ENCODE measurements around the gene EP300. TPM values are rescaled to one million over a fixed set of nuclear protein-coding genes. Genes with fewer than 3 reads are reported as not detected.

The EP300 gene
- polyA plus RNA-seq, 1 experiment = 19.6 TPM

DNA sequence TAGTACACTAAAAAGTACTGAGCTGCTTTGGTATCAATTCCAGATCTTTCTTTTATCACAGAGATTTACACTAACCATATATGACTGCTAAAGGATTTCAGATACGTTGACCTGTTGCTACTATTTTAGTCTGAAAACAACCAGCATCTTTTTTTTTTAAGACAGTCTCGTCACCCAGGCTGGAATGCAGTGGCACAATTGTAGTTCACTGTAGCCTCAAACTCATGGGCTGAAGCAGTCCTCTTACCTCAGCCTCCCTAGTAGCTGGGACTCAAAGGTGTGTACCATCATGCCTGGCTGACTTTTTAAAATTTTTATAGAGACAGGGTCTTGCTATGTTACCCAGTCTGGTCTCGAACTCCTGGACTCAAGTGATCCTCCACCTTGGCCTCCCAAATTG is 88.5 kb downstream of the EP300 start:
- no peaks in the 10 kb centered on the region; the same call in 1 of the 2 replicates for H3K9me3 ChIP-seq (ENCODE audit: control insufficient read depth, insufficient read depth, low read length)
- TF ChIP-seq, protein P1, sequence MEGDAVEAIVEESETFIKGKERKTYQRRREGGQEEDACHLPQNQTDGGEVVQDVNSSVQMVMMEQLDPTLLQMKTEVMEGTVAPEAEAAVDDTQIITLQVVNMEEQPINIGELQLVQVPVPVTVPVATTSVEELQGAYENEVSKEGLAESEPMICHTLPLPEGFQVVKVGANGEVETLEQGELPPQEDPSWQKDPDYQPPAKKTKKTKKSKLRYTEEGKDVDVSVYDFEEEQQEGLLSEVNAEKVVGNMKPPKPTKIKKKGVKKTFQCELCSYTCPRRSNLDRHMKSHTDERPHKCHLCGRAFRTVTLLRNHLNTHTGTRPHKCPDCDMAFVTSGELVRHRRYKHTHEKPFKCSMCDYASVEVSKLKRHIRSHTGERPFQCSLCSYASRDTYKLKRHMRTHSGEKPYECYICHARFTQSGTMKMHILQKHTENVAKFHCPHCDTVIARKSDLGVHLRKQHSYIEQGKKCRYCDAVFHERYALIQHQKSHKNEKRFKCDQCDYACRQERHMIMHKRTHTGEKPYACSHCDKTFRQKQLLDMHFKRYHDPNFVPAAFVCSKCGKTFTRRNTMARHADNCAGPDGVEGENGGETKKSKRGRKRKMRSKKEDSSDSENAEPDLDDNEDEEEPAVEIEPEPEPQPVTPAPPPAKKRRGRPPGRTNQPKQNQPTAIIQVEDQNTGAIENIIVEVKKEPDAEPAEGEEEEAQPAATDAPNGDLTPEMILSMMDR (IDR thresholded peaks at IDR 0.05; ENCODE audit: low read depth, low read length) = no peak
- H3K4me3 ChIP-seq (ENCODE audit: low read depth, low read length) = no peak overlapping the region
- ChIA-PET CTCF (interaction anchor here (0.9 kb wide), 1 partner anchor 363 kb away, joined by 3 read pairs; the partner anchor contains the start of gene POLR3H), POLR2A (interaction anchor here (0.7 kb wide), 1 partner anchor 324 kb away, joined by 3 read pairs; the partner anchor contains the start of gene XPNPEP3)
- no peaks in the 10 kb centered on the region for H3K27me3 ChIP-seq (ENCODE audit: control insufficient read depth, insufficient read depth, low read length)
- H3K27ac ChIP-seq (ENCODE audit: low read depth, low read length) = no peak overlapping the region
- DNase-seq (ENCODE audit: low read depth, low spot score) = no peak

DNA sequence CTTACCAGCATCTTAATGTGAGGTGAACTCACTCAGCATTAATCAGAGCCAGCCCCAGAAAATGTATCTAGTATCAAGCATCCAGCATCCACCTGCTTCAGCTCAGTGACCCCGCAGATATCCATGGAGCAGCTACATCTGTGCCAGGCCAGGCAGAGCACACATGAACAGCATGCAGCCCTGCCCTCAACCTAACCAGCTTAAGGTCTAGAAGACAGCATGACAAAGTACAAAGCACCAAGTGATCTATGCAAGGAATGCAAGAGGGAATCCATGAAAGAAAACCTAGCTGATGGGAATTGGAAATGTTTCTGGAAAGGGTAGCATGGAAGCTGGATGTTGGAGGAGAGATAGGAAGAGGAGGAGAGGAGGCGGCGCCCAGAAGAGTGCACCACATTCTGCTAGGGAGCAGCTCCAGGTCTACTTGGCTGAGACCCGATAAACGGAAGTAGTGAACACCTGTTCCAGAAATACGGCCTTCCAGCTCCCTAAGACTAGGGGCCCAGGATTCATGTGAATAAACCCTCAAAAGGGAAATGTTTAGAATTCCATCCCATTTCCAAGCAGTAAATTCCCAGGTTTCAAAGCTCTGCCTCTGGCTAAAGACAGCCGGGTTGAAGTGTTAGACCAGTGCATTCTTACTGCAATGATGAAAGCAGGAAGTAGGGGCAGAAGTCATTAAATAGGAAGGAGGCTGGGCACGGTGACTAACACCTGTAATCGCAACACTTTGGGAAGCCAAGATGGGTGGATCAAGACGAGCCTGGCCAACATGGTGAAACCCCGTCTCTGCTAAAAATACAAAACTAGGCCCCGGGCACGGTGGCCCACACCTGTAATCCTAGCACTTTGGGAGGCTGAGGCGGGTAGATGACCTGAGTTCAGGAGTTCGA is 89.2 kb downstream of the EP300 start:
- no peak overlapping the region for H3K27ac ChIP-seq (ENCODE audit: low read depth, low read length)
- CTCF ChIA-PET = interaction anchor here (0.9 kb wide), 1 partner anchor 362 kb away, joined by 3 read pairs; the partner anchor contains the start of gene POLR3H
- POLR2A ChIA-PET = interaction anchor here (0.5 to 1.0 kb wide), 4 partner anchors 122 to 325 kb away, joined by 3 to 4 read pairs (median 3); partner anchors contain the start of gene XPNPEP3
- no peaks in the 10 kb centered on the region; the same call in 1 of the 2 replicates for H3K9me3 ChIP-seq (ENCODE audit: control insufficient read depth, insufficient read depth, low read length)
- H3K27me3 ChIP-seq (ENCODE audit: control insufficient read depth, insufficient read depth, low read length) = no peaks in the 10 kb centered on the region
- TF ChIP-seq, protein P1 (IDR thresholded peaks at IDR 0.05; ENCODE audit: low read depth, low read length) = no peak
- no peak overlapping the region for H3K4me3 ChIP-seq (ENCODE audit: low read depth, low read length)
- DNase-seq (ENCODE audit: low read depth, low spot score) = no peak

DNA sequence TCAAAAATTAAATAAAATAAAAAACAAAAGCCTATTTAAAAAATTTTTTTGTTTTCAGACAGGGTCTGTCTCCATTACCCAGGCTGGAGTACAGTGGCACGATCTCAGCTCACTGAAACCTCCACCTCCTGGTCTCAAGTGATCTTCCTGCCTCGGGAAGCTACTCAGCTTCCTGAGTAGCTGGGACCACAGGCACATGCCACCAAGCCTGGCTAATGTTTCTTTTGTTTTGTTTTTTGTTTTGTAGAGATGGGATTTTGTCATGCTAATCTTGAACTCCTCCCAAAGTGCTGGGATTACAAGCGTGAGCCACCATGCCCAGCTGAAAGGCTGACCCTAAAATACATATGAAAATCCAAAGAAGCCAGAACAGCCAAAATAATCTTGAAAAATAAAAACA is 92.3 kb downstream of the EP300 start:
- CTCF ChIA-PET = interaction anchor here (1.4 kb wide), 1 partner anchor 262 kb away, joined by 3 read pairs; no protein-coding TSS in a partner anchor
- POLR2A ChIA-PET = no interaction called here
- Histone ChIP-seq H3K4me3 (ENCODE audit: low read depth, low read length) (no peak overlapping the region), H3K9me3 (ENCODE audit: control insufficient read depth, insufficient read depth, low read length) (no peaks in the 10 kb centered on the region), H3K27me3 (ENCODE audit: control insufficient read depth, insufficient read depth, low read length) (no peaks in the 10 kb centered on the region), H3K27ac (ENCODE audit: low read depth, low read length) (no peak overlapping the region)
- DNase-seq (ENCODE audit: low read depth, low spot score) = no peak
- TF ChIP-seq, protein P1 (IDR thresholded peaks at IDR 0.05; ENCODE audit: low read depth, low read length) = no peak

- Histone ChIP-seq H3K27ac (ENCODE audit: low read depth, low read length) (no peak overlapping the region), H3K4me3 (ENCODE audit: low read depth, low read length) (no peak overlapping the region), H3K9me3 (ENCODE audit: control insufficient read depth, insufficient read depth, low read length) (no peaks in the 10 kb centered on the region), H3K27me3 (ENCODE audit: control insufficient read depth, insufficient read depth, low read length) (no peaks in the 10 kb centered on the region)
- no peak for DNase-seq (ENCODE audit: low read depth, low spot score)
- ChIA-PET POLR2A (no interaction called here), CTCF (no interaction called here)
- TF ChIP-seq, protein P1 (IDR thresholded peaks at IDR 0.05; ENCODE audit: low read depth, low read length) = no peak
Observed at GRCh38 chr22:41191467-41191866, 99.1 kb downstream of the EP300 start.

GRCh38 chr22:41193829-41194228 is 101.4 kb downstream of the EP300 start:
- no peak for DNase-seq (ENCODE audit: low read depth, low spot score)
- Histone ChIP-seq H3K9me3 (ENCODE audit: control insufficient read depth, insufficient read depth, low read length) (no peaks in the 10 kb centered on the region; the same call in 1 of the 2 replicates), H3K27ac (ENCODE audit: low read depth, low read length) (no peak overlapping the region), H3K4me3 (ENCODE audit: low read depth, low read length) (no peak overlapping the region), H3K27me3 (ENCODE audit: control insufficient read depth, insufficient read depth, low read length) (no peaks in the 10 kb centered on the region)
- TF ChIP-seq, protein P1 (IDR thresholded peaks at IDR 0.05; ENCODE audit: low read depth, low read length) = no peak
- ChIA-PET CTCF (no interaction called here), POLR2A (no interaction called here)

All from AG04450 (cell line).